Measurements from ENCODE around the gene OR10X1. TPM values are rescaled to one million over a fixed set of nuclear protein-coding genes. Genes with fewer than 3 reads are reported as not detected.

The OR10X1 gene
- polyA plus RNA-seq, 1 of the 3 experiments (the other 2 are of a cell fraction) = not detected

- no peaks in the 10 kb centered on the region for H3K9me2 ChIP-seq
- no peaks in the 10 kb centered on the region for H3K9me3 ChIP-seq
- H3K27ac ChIP-seq (ENCODE audit: low read depth in 2 of 2, low read length in 1 of 2) = no peak overlapping the region
- no peaks in the 10 kb centered on the region for H3K4me1 ChIP-seq (ENCODE audit: control insufficient read depth in 1 of 2, insufficient read depth in 2 of 2, low read depth in 1 of 2, low read length in 1 of 2)
- no peak overlapping the region for H2AFZ ChIP-seq (ENCODE audit: low read depth)
- no peaks in the 10 kb centered on the region for H4K20me1 ChIP-seq (ENCODE audit: insufficient read depth)
- ChIA-PET POLR2A (no interaction called here), CTCF (no interaction called here)
- no peak overlapping the region for H3K4me2 ChIP-seq
- no peak for DNase-seq
- no peak overlapping the region for H3K9ac ChIP-seq
- no peaks in the 10 kb centered on the region for H3K27me3 ChIP-seq (ENCODE audit: insufficient read depth)
- WGBS (ENCODE audit: low lambda C conversion rate) = 1% methylated on average over 3 of the region's 3 CpGs
- TF ChIP-seq TAF1 (IDR thresholded peaks at IDR 0.05; ENCODE audit: borderline replicate concordance, low read depth, low read length) (no peak), JUND (IDR thresholded peaks at IDR 0.05) (no peak), EZH2phosphoT487 (IDR thresholded peaks at IDR 0.05; ENCODE audit: borderline replicate concordance, low read depth) (no peak), YY1 (IDR thresholded peaks at IDR 0.05; ENCODE audit: low read depth) (no peak), USF2 (IDR thresholded peaks at IDR 0.05; ENCODE audit: borderline replicate concordance, low read depth, low read length) (no peak), MAX (IDR thresholded peaks at IDR 0.05; ENCODE audit: low read depth) (no peak), RXRA (IDR thresholded peaks at IDR 0.05; ENCODE audit: borderline replicate concordance, low read depth) (no peak), EP300 (IDR thresholded peaks at IDR 0.05; ENCODE audit: borderline replicate concordance in 1 of 2, low read depth in 1 of 2, low read length in 1 of 2) (no peak), ELF1 (IDR thresholded peaks at IDR 0.05) (no peak), NFIC (IDR thresholded peaks at IDR 0.05; ENCODE audit: borderline replicate concordance) (no peak), RAD21 (IDR thresholded peaks at IDR 0.05; ENCODE audit: low read length) (no peak), CHD2 (IDR thresholded peaks at IDR 0.05; ENCODE audit: low read length, partially characterized antibody) (no peak), TCF12 (IDR thresholded peaks at IDR 0.05) (no peak), MXI1 (IDR thresholded peaks at IDR 0.05; ENCODE audit: low read depth, low read length) (no peak), FOXJ3 (CRISPR knock-in tag; IDR thresholded peaks at IDR 0.05) (no peak), FOXM1 (IDR thresholded peaks at IDR 0.05; ENCODE audit: low read depth) (no peak), FOSL2 (IDR thresholded peaks at IDR 0.05; ENCODE audit: borderline replicate concordance, low read depth) (no peak), REST (IDR thresholded peaks at IDR 0.05; ENCODE audit: low read depth, low read length) (no peak), SMC3 (IDR thresholded peaks at IDR 0.05; ENCODE audit: low read depth, low read length) (no peak)
- H3K36me3 ChIP-seq (replicated peaks in 1 of 2; ENCODE audit: control insufficient read depth in 1 of 2, insufficient read depth in 2 of 2, low read length in 1 of 2) = no peaks in the 10 kb centered on the region
- no peaks in the 10 kb centered on the region for H3F3A ChIP-seq (replicated peaks; ENCODE audit: insufficient read depth)
- no peaks in the 10 kb centered on the region for H3K79me2 ChIP-seq (ENCODE audit: insufficient read depth)
- no peak overlapping the region for H3K4me3 ChIP-seq (ENCODE audit: low read depth in 2 of 2, low read length in 1 of 2)
Measured at GRCh38 chr1:158577561-158577960, 2.1 kb downstream of the OR10X1 start.

Data from SK-N-SH (cell line).